Measurements from ENCODE around the gene RCSD1.
"Not testable (repeated sequence)": the region's sequence is repeated elsewhere in the genome, so short reads cannot be mapped to it uniquely, and the experiment has no call there.

Gene RCSD1

DNA sequence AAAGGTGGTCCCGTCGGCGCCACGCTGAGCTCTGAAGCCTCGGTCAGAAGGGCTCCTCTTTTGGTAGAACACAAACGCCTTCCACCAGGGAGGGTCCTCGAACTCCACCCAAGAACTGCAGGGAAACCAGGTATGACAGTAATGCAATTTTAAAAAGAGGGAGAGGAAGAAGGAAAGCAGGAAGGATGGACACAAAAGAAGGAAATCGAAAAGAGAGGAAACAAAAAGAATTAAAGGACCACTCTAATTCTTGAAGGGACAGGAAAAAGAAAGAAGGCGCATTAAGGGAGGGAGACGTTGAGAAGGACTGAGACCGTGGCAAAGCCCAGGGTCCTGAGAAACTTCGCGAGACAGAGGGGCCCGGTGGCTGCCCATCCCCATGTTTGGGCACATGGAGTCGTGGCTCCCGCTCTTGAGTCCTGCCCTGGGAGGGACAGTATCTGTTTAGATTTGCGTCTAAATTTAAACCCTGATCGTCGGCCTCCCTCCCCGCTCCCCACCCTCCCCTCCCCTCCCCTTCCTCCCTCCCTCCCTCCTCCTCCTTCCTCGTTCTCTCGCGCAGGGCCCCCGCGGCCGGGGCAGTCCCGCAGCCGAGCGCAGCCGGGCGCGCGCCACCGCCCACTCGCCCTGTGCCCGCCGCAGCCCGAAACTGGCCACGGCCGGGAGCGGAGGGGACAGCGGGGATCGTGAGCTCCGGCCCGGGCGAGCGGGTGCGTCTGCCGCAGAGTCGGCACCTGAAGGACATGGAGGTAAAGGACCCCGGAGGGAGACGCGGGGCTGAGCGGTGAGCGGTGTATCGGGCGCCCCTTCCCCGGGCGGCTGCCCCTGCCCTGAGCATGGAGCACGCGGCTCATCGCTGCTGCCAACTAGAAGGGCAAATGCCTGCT lies at the start of gene RCSD1:
RCSD1 (plus strand) TSS at position 552 of the 887 bp plus-strand sequence; CDS start at position 744, 192 bp downstream.
- DNase-seq, result peak; percentile 44

GRCh38 chr1:167582064-167582463 lies 48.0 kb upstream of the RCSD1 start:
- DNase-seq, result no peak

DNA sequence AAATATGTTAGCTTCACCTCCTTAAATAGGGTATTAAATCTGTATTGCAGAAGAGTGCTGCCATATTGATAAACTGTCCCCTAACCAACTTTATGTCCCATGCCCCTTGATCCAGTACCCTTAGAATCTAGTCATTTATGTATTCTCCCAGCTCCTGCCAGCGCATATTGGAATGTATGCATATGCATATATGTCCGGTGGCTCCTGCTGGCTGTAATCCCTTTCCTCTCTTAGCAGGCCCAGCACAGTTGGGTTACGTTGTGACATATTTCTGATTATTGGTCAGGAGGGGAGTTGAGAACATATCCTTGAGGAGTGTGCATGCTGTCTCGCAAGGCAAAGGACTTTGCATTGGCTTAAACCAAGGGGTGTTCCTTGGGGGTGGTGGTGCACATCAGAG lies 47.3 kb upstream of the RCSD1 start:
- DNase-seq, result no peak

DNA sequence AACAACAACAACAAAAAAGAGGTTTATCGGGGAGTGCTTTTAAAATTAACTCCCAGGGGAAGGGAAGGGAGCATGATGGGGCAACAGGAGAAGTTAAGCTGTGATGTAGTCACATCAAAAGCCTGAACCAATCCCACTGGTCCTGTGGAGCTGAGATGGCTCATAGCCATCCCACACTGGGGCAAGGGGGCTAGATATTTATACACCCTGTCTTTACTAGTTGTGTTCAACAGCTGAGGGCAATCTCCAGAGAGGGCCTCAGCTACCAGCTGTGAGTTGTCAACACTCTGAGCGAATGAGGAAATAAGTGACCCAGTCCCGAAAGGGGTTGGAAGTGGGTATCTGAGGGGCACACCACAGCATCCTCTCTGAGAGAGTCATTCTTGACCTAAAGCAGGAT lies 45.5 kb upstream of the RCSD1 start:
- DNase-seq, result no peak

- DNase-seq, result no peak
These were observed 42.7 kb upstream of the RCSD1 start for GRCh38 chr1:167587342-167587741.

DNA sequence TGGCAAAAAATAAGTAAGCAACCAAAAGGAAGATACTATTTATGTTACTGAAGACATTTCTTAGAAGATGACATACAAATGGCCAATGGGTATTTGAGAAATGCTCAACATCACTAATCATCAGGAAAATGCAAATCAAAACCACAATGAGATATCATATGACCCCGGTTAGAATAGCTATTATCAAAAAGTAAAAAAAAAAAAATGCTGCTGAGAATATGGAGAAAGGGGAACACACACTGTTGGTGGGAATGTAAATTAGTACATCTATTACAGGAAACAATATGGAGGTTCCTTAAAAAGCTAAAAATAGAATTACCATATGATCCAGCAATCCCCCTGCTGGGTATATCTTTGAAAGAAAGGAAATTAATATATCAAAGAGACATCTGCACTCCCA lies 42.2 kb upstream of the RCSD1 start:
- no peak for DNase-seq

DNA sequence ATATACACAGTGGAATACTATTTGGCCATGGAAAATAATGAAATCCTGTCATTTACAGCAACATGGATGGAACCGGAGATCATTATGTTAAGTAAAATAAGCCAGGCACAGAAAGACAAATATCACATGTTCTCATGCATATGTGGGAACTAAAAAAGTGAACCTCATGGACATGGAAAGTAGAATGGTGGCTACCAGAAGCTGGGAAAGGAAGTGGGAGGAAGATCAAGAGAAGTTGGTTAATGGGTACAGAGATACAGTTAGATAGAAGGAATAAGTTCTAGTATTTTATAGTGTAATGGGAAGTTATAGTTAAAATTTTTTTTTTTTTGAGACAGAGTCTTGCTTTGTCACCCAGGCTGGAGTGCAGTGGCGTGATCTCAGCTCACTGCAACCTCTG lies 41.7 kb upstream of the RCSD1 start:
- DNase-seq, result no peak

GRCh38 chr1:167592475-167592874 lies 37.6 kb upstream of the RCSD1 start:
- no peak for DNase-seq

DNA sequence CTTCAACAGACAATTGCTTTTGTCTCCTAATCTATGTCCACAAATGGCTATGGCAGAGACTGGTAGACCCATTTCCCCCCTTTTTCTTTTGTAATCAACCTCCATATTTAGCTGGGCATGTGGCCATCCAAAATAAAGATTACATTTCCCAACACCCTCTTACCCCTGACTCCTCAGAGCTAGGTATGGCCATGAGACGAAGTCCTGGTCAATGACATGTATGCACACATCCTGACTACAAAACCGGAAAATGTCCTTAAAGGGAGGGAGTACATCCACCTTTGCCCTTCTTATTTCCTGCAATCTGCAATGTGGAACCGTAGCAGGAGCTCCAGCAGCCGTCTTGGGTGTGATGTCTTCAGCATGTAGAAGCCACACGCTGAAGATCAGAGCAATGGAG lies 36.2 kb upstream of the RCSD1 start:
- no peak for DNase-seq

DNA sequence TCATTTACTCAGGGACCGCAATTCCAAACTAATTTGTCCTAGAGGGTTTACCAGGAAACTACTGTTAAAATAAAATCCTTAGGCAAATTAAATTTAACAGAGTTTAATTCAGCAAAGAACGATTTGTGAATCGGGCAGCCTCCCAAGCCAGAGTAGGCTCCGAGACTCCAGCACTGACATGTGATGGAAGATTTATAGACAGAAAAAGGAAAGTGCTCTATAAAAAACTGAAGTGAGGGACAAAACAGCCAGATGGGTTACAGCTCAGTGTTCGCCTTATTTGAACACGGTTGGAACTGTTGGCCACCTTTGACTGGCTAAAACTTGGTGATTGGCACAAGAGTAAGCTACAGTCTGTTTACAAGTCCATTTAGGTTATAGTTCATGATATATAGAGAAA lies 35.2 kb upstream of the RCSD1 start:
- DNase-seq, result no peak

DNA sequence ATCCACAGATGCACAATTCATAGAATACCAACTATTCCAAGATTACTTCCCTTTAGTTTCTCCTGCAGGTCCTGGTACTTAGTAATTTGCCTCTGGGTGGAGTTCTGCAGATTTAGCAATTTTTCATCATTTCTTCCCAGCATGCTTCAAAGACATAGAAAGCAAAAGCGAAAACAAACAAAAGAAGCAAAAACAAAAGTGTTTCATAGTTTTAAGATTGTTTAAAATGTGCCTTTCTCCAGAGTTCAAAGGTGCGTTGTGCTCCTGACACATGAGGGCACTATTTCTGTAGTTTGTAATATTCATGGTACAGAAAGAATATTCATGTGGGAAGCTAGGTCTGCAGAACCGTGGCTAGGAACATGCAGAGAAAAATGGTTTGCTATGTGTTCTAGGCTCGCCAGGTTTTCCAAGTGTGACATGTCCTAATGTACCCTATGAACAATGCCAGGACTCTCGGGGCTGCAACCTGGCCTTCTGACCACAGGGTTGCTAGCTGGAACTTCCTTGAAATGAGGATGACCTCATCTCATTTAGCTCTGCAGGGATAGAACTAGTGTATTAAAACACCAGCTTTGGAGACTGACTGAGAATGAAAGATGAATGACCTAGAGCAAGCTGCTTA lies 30.0 kb upstream of the RCSD1 start:
- DNase-seq, result peak; percentile 73

DNA sequence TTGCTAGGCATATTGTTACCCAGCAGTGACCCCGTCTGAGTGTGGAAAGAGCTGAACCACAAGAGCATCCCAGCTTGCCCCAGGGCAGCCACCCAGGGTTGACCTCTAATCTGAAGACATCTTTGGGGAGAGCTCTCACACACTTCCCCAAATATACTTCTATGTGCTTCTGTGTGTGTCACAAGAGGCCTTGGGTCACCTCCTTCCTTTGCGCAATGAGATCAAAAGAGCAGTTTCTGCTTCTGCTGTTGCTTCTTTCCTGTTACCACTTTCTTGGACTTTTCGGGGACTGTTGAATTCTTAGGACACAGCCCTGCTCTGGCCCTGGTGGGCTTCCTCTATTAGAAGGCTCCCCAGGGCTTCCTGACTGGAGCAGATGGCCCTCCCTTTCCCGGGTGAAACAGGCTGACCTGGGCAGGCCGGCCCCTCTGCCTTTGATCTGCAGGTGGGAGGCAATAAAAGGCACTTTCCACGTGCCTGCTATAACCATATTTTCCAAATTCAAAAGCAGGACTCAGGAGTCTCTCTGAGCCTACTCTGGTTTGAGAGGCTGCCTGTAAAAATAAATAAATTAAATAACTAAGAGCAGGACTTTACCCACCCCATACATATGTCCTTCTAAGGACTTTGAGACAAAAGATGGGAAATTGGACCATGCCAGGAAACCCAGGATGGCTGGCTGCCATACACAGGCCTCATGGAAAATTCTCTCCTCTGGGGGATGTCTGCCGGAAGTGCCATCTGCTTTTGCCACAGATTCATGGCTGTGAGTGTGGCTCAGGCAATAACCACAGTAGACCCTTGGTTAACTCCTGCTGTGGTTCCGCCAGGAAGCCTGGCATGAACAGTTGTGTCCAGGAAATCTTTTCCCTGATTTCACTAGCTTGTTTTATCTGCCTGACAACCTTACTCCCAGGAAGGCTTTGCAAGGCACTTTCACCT lies 28.3 kb upstream of the RCSD1 start:
- peak; percentile 37 for DNase-seq

GRCh38 chr1:167602840-167603239 lies 27.2 kb upstream of the RCSD1 start:
- DNase-seq, result peak; percentile 23

GRCh38 chr1:167605576-167605975 lies 24.5 kb upstream of the RCSD1 start:
- DNase-seq, result no peak

DNA sequence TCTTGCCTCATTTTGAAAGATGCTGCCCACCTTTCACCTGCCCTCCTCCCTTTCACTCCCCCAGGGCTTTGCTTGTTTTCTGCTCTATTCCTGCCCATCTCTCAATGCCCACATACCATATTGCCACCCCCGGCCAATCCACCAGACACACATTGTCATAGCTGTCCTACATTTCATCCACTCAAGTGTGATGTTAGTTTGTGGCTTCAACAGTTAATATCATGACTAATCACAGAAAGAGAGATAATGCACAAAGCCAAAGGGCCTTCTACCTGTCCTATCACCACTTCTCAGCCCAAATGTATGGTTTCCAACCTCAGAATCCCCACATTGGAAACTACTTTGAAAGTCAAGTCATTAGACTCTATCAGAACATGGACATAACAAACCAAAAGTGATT lies 18.0 kb upstream of the RCSD1 start:
- DNase-seq, result no peak

GRCh38 chr1:167612587-167613385 lies 17.2 kb upstream of the RCSD1 start:
- DNase-seq, result no peak

GRCh38 chr1:167613984-167614383 lies 16.0 kb upstream of the RCSD1 start:
- DNase-seq, result not testable (repeated sequence)

DNA sequence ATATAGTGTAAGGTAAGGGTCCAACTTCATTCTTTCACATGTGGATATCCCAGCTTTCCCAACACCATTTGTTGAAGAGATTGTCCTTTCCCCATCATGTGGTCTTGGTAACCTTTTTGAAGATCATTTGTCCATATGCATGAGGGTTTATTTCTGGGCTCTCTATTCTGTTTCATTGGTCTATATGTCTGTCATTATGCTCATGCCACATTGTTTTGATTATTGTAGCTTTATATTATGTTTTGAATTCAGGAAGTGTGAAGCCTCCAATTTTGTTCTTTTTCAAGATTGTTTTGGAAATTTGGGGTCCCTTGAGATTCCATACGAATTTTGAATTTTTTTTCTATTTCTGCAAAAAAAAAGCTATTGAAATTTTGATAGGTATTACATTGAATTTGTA lies 15.2 kb upstream of the RCSD1 start:
- DNase-seq, result no peak

GRCh38 chr1:167616521-167616920 lies 13.5 kb upstream of the RCSD1 start:
- DNase-seq, result no peak

GRCh38 chr1:167617153-167618147 lies 12.6 kb upstream of the RCSD1 start:
- DNase-seq, result peak; percentile 37

GRCh38 chr1:167618366-167618765 lies 11.7 kb upstream of the RCSD1 start:
- DNase-seq, result no peak

Data from CD4-positive, alpha-beta T cell treated with Interleukin-12 subunit alpha and Interleukin-12 subunit beta, for 1 hour (primary cell).